Central memory CD8-positive, alpha-beta T cell (primary cell): ENCODE data around the gene KDM1B.
"Not testable (repeated sequence)": the region's sequence is repeated elsewhere in the genome, so short reads cannot be mapped to it uniquely, and the experiment has no call there.

Experiments
- ATAC-seq: fragments of 150-1000 bp; cut with Tn5 transposase; replicated peaks from 2 replicates; pipeline ENCODE4 v1.10.0; 2022; ENCODE audit warnings: mild to moderate bottlenecking, moderate FRiP score, moderate number of reproducible peaks; ENCODE audit not compliant: poor library complexity, severe bottlenecking; ENCODE audit errors: extremely low read depth
- DNase-seq, 2 donors: peaks; one replicate each; pipeline ENCODE4 v3.0.0; 2021; ENCODE audit warnings: low spot score in 2 of 2
- H3K27ac Mint-ChIP-seq: one replicate; pipeline ENCODE4 v1.8.0; 2022; ENCODE audit warnings: low read depth, mild to moderate bottlenecking, moderate library complexity, mixed read lengths
- H3K27me3 Mint-ChIP-seq: one replicate; pipeline ENCODE4 v1.8.0; 2022; ENCODE audit warnings: mixed read lengths
- H3K36me3 Mint-ChIP-seq: one replicate; pipeline ENCODE4 v1.8.0; 2022; ENCODE audit warnings: mild to moderate bottlenecking, moderate library complexity, mixed read lengths; ENCODE audit not compliant: insufficient read depth
- H3K4me1 Mint-ChIP-seq: one replicate; pipeline ENCODE4 v1.8.0; 2022; ENCODE audit warnings: mixed read lengths
- H3K4me3 Mint-ChIP-seq: one replicate; pipeline ENCODE4 v1.8.0; 2022; ENCODE audit warnings: mild to moderate bottlenecking, moderate library complexity, mixed read lengths
- H3K9me3 Mint-ChIP-seq: one replicate; pipeline ENCODE4 v1.8.0; 2022; ENCODE audit warnings: mixed read lengths

The KDM1B gene

GRCh38 chr6:18136260-18136659 lies 19.0 kb upstream of the KDM1B start:
- Mint-ChIP-seq H3K27ac (no peak overlapping the region), H3K27me3 (no peaks in the 10 kb centered on the region), H3K9me3 (no peaks in the 10 kb centered on the region), H3K4me1 (peaks cover 5% of the 10 kb centered on the region), H3K36me3 (peaks cover 39% of the 10 kb centered on the region), H3K4me3 (no peak overlapping the region)
- ATAC-seq (no peak), DNase-seq (no peak)

DNA sequence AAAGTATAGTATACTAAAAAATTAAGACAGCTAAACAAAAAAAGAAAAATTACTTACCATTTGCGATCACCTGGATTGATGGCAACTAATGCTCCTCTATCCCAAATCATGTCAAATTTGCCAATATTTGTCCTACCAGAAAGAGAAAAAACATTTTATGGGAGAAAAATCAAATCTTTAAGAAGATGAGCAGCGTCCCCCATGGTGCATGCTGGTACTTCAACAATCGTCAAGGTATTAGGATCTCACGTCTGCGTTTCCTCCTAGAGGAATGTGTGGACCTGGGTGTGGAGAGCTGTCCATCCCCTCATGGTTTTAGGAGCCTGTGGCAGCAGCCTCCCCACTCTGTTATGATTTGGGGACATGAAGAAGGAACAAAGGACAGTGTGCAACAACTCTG lies 16.3 kb upstream of the KDM1B start:
- Mint-ChIP-seq H3K9me3 (no peaks in the 10 kb centered on the region), H3K4me1 (peaks cover 5% of the 10 kb centered on the region), H3K27me3 (no peaks in the 10 kb centered on the region), H3K27ac (no peak overlapping the region), H3K36me3 (peaks cover 50% of the 10 kb centered on the region), H3K4me3 (no peak overlapping the region)
- ATAC-seq (no peak), DNase-seq (no peak)

- ATAC-seq, result no peak
- Mint-ChIP-seq H3K9me3 (no peaks in the 10 kb centered on the region), H3K4me3 (no peak overlapping the region), H3K27me3 (no peaks in the 10 kb centered on the region), H3K27ac (no peak overlapping the region), H3K4me1 (peaks cover 5% of the 10 kb centered on the region), H3K36me3 (peaks cover 48% of the 10 kb centered on the region)
- no peak for DNase-seq
These were observed 15.1 kb upstream of the KDM1B start for GRCh38 chr6:18139935-18140621.

DNA sequence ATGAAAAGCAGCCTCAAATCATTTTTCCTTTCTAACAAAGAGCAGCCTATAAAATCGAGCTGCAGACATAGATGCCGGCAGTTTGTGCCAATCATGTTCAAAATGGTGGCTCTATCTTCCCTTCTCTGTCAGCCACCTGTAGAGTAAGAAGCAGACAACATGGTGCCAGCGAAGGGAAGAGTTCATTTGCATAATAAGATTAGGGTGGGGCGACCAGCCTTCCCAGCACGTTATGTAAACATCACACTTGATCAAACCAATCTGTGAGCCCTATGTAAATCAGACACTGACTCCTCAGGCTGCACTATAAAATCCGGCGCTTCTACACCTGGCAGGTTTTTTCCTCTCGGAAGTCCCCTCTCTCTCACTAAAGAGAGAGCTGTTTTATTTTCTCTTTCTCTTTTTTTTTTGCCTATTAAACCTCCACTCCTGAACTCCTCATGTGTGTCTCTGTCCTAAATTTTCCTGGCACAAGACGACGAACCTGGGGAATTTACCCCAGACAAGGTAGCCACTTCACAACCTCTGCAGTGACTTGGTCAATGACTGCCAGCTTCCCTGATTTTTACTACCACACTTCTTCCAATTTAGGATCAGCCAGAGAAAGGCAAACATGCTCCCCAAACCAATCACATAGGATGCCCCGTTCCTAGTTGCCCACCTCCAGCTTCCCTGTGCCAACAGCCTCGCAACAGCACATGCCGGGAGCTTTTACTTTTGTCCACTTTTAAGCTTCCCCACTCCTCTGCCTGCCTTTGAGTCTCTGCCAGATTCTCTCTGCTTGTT lies 13.2 kb upstream of the KDM1B start:
- Mint-ChIP-seq H3K9me3 (no peaks in the 10 kb centered on the region), H3K4me1 (peaks cover 5% of the 10 kb centered on the region), H3K27me3 (no peaks in the 10 kb centered on the region), H3K27ac (no peak overlapping the region), H3K4me3 (no peak overlapping the region), H3K36me3 (peaks cover 41% of the 10 kb centered on the region)
- ATAC-seq (no peak), DNase-seq (no peak)

GRCh38 chr6:18142591-18142861 lies 12.7 kb upstream of the KDM1B start:
- no peaks in the 10 kb centered on the region for H3K27me3 Mint-ChIP-seq
- H3K27ac Mint-ChIP-seq, result no peak overlapping the region
- DNase-seq, result no peak
- peaks cover 39% of the 10 kb centered on the region for H3K36me3 Mint-ChIP-seq
- H3K4me3 Mint-ChIP-seq, result no peak overlapping the region
- ATAC-seq, result no peak
- H3K4me1 Mint-ChIP-seq, result peaks cover 5% of the 10 kb centered on the region
- no peaks in the 10 kb centered on the region for H3K9me3 Mint-ChIP-seq

GRCh38 chr6:18147160-18147559 lies 8.1 kb upstream of the KDM1B start:
- H3K27me3 Mint-ChIP-seq, result no peaks in the 10 kb centered on the region
- H3K36me3 Mint-ChIP-seq, result peaks cover 24% of the 10 kb centered on the region
- no peaks in the 10 kb centered on the region for H3K9me3 Mint-ChIP-seq
- no peak for ATAC-seq
- H3K27ac Mint-ChIP-seq, result no peak overlapping the region
- H3K4me1 Mint-ChIP-seq, result no peaks in the 10 kb centered on the region
- DNase-seq, result no peak
- H3K4me3 Mint-ChIP-seq, result no peak overlapping the region

- Mint-ChIP-seq H3K9me3 (no peaks in the 10 kb centered on the region), H3K36me3 (peaks cover 20% of the 10 kb centered on the region), H3K4me1 (peaks cover 4% of the 10 kb centered on the region), H3K27me3 (no peaks in the 10 kb centered on the region), H3K27ac (no peak overlapping the region), H3K4me3 (no peak overlapping the region)
- ATAC-seq (no peak), DNase-seq (no peak)
These were observed 7.6 kb upstream of the KDM1B start for GRCh38 chr6:18147616-18148015.

DNA sequence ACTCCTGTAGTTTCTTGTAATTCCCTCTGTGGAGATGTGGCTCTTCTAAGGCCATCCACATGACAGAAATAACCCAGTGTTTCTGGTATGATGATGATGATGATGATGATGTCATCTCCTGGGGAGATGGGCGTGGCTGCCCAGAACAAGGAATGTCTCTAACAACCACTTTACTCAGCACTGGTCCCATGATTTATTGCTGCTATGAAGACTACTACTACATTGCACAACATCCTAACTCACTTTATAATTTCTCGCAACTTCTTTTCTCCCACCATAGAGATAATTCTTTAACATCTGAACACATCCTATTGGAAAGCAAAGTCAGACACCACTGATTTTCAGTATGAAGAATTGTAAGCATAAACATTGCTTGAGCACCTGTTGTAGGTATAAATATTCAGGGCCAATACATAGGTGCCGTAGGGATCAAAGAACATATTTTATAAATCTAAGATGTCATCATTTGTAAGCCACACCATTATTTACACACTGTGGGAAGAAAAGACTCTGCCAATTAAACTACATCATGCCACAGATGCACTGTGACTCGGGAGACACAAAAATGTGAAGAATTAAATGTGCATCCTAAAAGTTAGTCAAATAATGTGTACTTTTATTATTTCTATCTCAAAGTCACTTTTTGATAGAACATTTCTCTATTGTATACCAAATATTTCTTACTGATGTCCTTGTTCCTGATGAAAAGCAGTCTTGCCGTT lies 6.8 kb upstream of the KDM1B start:
- no peak for ATAC-seq
- Mint-ChIP-seq H3K27ac (no peak overlapping the region), H3K4me1 (peaks cover 11% of the 10 kb centered on the region), H3K9me3 (no peaks in the 10 kb centered on the region), H3K36me3 (peaks cover 12% of the 10 kb centered on the region), H3K4me3 (no peak overlapping the region), H3K27me3 (no peaks in the 10 kb centered on the region)
- DNase-seq, result no peak

- H3K27ac Mint-ChIP-seq, H3K4me3 Mint-ChIP-seq, DNase-seq, H3K27me3 Mint-ChIP-seq, ATAC-seq, H3K9me3 Mint-ChIP-seq: not testable (repeated sequence)
- Mint-ChIP-seq H3K4me1 (peaks cover 30% of the 10 kb centered on the region), H3K36me3 (peaks cover 15% of the 10 kb centered on the region)
These were observed 3.8 kb upstream of the KDM1B start for GRCh38 chr6:18151391-18151790.

- no peak for DNase-seq
- ATAC-seq, result no peak
- Mint-ChIP-seq H3K4me3 (no peak overlapping the region), H3K27ac (no peak overlapping the region), H3K27me3 (no peaks in the 10 kb centered on the region), H3K4me1 (peaks cover 30% of the 10 kb centered on the region), H3K36me3 (peaks cover 15% of the 10 kb centered on the region), H3K9me3 (no peaks in the 10 kb centered on the region)
These were observed 3.4 kb upstream of the KDM1B start for GRCh38 chr6:18151801-18152200.

DNA sequence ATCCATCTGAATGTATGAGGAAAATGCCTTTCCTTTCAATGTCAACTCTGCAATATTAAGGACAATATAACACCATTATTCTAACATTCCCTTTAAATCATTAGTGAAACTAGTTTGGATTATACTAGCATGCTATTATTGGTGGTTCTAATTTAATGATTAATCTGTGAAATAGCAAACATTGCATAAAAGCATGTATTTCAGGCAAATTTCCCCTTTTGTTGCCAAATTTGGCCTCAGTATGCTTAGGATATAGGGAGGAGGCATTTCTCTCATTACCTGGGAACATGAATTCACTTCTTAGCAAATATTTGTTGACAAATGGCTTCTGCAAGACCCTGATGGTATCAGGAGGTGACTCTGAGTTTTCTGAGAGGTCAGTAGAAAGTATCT lies 1.9 kb upstream of the KDM1B start:
- peaks cover 11% of the 10 kb centered on the region for H3K36me3 Mint-ChIP-seq
- no peak for DNase-seq
- no peak for ATAC-seq
- H3K27ac Mint-ChIP-seq, result no peak overlapping the region
- peaks cover 30% of the 10 kb centered on the region for H3K4me1 Mint-ChIP-seq
- H3K27me3 Mint-ChIP-seq, result no peaks in the 10 kb centered on the region
- H3K9me3 Mint-ChIP-seq, result no peaks in the 10 kb centered on the region
- H3K4me3 Mint-ChIP-seq, result peak overlapping the region; percentile 16

- peak; percentile 63 for ATAC-seq
- H3K4me1 Mint-ChIP-seq, result peaks cover 30% of the 10 kb centered on the region
These were observed 594 bp upstream of the KDM1B start, which contains the start of gene TPMT for GRCh38 chr6:18154507-18155149. Gene TPMT (minus strand): TSS chr6:18155077. CDS start chr6:18149127, 5,950 bp downstream.

More at GRCh38 chr6:18154507-18155149, 594 bp upstream of the KDM1B start, which contains the start of gene TPMT:
- no peaks in the 10 kb centered on the region for H3K9me3 Mint-ChIP-seq
- no peak for DNase-seq
- no peaks in the 10 kb centered on the region for H3K27me3 Mint-ChIP-seq
- peak within 1 kb of the TSS; percentile 98 for H3K27ac Mint-ChIP-seq
- peaks cover 8% of the 10 kb centered on the region for H3K36me3 Mint-ChIP-seq
- H3K4me3 Mint-ChIP-seq, result peak within 1 kb of the TSS; percentile 97
